GM19328 (cell line): Measurements from ENCODE around the gene GSTM4.
"Not testable (repeated sequence)": the region's sequence is repeated elsewhere in the genome, so short reads cannot be mapped to it uniquely, and the experiment has no call there.

Source experiments
- ATAC-seq: cut with Tn5 transposase; IDR thresholded peaks from one replicate; pipeline ENCODE4 v1.9.1; 2021; ENCODE audit warnings: mild to moderate bottlenecking, moderate library complexity; ENCODE audit not compliant: unreplicated experiment

GSTM4 gene

GRCh38 chr1:109697861-109698260 is 42.0 kb downstream of the GSTM4 start:
- not testable (repeated sequence) for ATAC-seq

DNA sequence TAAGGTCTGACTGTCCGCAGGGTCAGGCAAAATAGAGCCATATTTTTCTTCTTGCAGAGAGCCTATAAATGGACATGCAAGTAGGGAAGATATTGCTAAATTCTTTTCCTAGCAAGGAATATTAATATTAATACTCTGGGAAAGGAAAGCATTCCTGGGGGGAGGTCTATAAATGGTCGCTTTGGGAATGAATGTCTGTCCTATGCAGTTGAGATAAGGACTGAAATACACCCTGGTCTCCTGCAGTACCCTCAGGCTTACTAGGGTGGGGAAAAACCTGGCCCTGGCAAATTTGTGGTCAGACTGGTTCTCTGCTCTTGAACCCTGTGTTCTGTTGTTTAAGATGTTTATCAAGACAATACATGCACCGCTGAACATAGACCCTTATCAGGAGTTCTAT is 47.0 kb downstream of the GSTM4 start:
- ATAC-seq: not testable (repeated sequence)

GRCh38 chr1:109704173-109704572 is 48.3 kb downstream of the GSTM4 start:
- no peak for ATAC-seq

- no peak for ATAC-seq
Measured at GRCh38 chr1:109705411-109705810, 49.5 kb downstream of the GSTM4 start.

- not testable (repeated sequence) for ATAC-seq
Measured at GRCh38 chr1:109708949-109709348, 53.0 kb downstream of the GSTM4 start.

GRCh38 chr1:109709822-109710221 is 53.9 kb downstream of the GSTM4 start:
- not testable (repeated sequence) for ATAC-seq
